DMS79 (cell line): ENCODE measurements around the gene RBFOX2.
"Not testable (repeated sequence)": the region's sequence is repeated elsewhere in the genome, so short reads cannot be mapped to it uniquely, and the experiment has no call there.

ENCODE experiments used
- DNase-seq: peaks from one replicate; lab custom pipeline; 2025; lab: John Stamatoyannopoulos, UW

RBFOX2 gene

DNA sequence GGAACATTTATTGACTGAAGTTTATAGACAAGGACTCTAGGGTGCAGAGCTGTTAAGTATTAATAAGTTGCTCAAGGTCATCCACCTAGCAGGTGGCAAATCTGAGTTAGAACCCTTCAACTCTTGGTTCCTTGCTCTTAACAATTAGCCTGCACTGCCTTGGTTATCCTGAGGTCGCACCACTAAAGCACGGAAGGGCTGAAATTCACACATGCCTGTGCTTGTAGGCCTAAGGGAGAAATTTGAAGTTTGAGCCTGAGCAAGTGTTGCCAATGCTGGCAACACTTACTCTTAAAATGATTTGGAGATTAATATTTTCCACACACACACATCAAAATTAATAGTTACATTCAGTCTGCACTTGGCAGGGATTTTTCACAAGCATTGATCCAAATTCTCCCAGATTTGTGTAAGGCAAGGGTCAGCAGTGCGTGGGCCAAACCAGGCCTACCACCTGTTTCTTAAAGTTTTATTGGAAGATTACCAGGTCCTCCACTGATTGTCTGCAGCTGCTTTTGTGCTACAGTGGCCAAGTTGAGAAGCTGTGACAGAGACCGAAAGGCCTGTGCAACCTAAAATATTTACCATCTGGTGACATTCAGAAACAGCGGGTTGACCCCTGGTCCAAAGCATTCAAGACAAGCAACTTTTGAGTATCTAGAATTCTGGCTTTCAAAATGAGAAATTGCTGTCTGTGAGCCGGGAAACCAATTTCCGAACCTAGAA is 294.7 kb downstream of the RBFOX2 start:
- no peak for DNase-seq

DNA sequence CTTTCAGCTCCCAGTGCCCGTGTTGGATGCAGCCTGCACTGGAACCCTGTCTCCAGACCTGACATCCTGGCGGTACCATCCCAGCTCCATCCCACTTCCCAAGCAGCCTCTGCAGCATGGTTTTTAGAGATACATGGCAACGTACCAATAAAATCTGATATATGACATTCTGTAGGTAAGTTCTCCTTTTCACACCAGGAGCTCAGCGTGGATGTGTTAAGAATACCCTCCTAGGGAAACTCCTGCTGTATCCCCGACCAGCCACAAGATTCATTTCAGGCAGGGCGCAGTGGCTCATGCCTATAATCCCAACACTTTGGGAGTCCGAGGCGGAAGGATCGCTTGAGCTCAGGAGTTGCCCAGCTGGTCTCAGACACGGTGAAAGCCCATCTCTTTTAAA is 295.6 kb downstream of the RBFOX2 start:
- no peak for DNase-seq

DNA sequence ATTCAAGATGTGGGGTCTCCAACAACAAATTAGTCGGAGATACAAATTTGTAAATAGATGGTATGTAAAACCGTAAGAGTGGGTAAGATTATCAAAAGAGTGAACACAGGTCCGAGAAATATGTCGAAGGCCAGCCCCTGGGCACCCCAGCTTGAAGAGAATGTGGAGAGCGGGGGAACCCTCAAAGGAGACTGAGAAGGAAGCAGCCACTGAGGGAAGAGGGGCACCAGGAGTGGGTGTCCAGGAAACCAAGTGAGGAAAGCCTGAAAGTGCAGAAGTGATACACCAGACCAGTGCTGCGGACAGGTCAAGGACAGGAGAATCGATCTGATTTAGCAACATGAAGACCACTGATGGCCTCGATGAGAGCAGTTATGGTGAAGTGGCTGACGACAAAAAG is 296.5 kb downstream of the RBFOX2 start:
- DNase-seq = no peak

DNA sequence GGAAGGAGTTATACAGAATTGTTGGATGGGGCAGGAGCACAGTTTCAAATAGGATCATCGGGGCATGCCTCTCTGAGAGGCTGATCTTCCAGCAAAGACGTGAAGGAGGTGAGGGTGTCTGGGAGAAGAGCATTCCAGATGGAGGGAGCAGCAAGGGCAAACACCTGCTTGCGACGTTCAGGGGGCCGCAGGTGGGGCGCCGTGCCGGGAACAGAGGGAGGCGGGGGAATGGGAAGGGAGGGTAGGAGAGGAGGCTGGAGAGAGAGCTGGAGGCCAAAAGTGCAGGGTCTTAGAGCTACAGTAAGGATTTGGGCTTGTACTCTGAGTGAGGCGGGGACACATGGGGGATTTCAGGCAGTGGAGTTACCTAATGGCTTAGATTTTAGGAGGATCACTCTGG is 297.3 kb downstream of the RBFOX2 start:
- no peak for DNase-seq

DNA sequence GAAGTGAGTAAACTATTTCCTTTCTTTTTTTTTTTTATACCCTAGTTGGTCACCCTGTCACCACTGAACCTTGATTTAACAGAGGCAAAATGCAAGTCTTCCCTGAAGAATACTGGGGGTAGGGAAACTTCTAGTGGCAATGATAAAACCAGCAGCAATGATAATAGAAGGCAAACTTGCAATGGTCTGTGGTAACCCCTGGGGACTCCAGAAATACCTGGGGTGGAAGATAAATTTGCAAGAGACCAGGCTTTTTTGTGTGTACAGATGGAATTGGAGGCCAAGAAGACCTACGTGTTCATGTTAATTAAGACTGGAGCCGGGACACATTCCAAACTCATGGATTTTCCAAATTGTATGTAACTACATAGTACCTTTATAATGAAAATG is 299.3 kb downstream of the RBFOX2 start:
- DNase-seq = no peak

DNA sequence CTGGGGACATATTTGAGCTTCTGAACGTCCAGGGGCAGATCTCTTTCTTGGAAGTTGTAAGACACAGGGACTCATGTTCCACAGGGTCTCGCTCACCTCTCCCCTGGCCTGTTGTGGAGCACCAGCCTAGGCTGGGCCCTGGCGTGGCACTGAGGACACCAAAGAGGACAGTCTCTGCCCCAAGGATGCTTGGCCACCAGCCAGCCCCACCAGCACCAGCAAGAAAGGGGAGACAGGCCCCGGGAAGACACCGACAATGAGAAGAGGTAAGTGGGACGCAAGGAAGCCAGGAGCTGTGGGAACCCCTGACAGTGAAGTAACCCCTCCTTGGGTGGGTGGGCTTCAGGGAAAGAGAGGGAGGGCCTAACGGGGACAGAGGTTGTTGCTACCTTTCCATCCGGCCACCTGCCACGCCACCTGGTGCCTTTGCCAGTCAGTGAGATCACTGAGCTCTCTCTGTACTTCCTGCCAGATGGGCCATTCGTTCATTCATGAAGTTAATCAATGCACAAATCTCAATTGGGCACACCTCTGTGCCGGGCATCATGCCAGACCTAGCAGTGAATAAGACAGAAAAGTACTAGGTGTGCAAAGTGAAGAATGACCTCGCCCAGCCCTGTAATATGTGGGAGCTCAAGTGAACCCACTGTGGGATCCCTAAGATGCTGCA is 299.9 kb downstream of the RBFOX2 start:
- no peak for DNase-seq

DNA sequence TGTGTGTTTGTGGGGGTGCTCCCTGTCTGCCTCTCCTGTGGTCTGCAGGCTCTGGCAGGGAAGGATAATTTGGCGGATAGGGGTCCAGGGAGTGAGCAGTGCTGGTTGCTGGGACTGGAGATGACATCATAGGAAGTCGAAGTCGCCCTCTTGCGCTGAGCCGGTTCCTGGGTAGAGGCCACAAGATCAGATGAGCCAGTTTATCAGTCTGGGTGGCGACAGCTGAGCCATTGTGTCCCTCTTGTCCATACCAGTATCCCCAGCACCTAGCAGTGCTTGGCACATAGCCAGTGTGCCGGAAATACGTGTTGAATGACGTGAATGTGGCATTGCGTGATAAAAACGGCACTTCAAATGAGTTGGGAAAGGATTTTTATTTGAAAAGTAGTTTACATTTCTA is 301.2 kb downstream of the RBFOX2 start:
- no peak for DNase-seq

- no peak for DNase-seq
Observed at GRCh38 chr22:35726933-35727332, 301.7 kb downstream of the RBFOX2 start.

DNA sequence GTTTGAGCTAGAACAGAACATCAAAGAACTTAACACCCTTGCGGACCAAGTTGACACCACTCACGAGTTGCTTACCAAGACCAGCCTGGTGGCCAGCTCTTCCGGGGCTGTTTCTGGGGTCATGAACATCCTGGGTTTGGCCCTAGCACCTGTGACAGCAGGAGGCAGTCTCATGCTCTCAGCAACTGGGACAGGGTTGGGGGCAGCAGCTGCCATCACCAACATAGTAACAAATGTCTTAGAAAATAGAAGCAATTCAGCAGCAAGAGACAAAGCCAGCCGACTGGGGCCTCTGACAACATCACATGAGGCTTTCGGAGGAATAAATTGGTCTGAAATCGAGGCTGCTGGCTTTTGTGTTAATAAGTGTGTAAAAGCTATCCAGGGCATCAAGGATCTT is 302.2 kb downstream of the RBFOX2 start:
- no peak for DNase-seq

DNA sequence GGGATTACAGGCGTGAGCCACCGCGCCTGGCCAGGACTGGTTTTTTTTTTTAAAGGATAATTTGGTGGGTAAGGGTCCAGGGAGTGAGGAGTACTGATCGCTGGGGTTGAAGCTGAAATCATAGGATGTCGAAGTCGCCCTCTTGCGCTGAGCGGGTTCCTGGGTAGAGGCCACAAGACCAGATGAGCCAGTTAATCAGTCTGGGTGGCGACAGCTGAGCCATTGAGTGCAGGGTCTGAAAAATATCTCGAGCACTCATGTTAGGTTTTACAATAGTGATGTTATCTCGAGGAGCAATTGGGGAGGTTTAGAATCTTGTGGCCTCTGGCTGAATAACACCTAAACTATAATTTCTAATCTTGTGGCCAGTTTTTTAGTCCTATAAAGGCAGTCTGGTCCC is 303.1 kb downstream of the RBFOX2 start:
- no peak for DNase-seq

- DNase-seq = no peak
Observed at GRCh38 chr22:35721960-35722359, 306.7 kb downstream of the RBFOX2 start.

GRCh38 chr22:35719212-35719875 is 309.3 kb downstream of the RBFOX2 start:
- DNase-seq = no peak

DNA sequence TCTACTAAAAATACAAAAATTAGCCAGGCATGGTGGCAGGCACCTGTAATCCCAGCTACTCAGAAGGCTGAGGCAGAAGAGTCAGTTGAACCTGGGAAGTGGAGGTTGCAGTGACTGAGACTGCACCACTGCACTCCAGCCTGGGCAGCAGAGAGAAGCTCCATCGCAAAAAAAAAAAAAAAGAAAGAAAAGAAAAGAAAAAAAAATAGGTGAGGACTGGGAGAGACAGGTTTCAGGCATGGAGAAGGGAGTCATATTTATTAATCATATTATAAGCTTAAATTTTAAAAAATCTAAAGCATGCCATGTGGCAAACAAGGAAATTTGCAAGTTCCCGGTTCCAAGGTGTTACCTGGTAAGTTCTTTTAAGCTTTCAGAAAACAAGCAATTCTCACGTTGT is 311.1 kb downstream of the RBFOX2 start, which contains the start of gene APOL5:
TSS of gene APOL5 (plus strand) at position 301 of the 400 bp plus-strand sequence. CDS start at position 301, 0 bp downstream.
- no peak for DNase-seq

DNA sequence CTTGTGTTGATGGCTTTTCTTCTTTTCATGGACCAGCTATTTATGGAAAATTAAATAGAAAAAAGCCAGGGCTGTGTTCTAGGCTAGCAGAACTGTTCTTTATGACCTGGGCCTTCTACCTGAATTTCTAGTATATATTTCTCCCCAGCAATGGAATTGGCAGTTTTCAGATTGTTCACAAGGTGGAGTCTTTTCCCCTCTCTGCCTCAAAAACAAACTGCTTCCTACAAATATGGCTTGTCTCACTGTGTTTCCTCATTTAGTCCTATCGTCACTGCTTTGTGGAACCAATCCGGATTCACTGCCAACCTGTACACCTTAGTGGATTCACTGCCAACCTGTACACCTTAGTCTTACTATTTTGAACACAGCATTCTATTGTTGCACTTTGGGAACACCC is 316.0 kb downstream of the RBFOX2 start:
- no peak for DNase-seq

GRCh38 chr22:35711336-35711735 is 317.3 kb downstream of the RBFOX2 start:
- no peak for DNase-seq

DNA sequence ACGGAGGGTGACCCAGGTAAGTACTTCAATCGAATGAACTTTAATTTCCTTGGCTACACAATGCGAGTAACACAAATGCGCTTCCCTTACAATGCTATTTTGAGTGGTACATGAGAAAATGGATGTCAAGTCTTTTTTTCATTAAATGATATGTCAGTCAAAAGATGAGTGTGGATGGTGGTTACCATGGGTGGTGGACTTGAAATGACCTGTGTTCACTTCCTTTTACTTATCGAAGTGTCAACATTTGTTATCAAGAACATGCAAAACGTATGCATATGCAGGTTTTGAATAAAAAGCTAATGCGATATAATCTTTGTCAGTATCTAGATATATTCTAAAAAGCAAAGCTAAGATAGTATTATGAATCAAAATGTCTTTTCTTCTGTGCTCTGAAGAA is 319.7 kb downstream of the RBFOX2 start:
- DNase-seq = no peak

DNA sequence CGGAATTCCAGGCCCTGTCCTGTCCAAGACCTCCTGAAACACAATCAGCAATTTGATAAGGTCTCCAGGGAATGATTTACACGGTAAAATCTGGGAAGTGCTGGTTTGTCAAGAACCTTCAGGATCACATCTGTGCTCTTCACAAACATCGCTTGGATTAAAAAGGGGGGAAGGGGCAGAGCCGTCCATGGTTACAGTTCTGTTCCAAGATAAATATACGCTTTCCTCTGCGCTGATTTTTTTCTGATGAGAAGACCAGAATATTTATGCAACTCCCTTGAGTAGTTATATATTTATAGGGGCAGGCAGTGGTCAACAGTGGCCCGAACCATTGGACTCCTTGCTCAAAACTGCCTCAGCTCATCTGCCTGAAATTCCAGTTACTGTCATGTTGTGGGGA is 320.2 kb downstream of the RBFOX2 start:
- DNase-seq = no peak

DNA sequence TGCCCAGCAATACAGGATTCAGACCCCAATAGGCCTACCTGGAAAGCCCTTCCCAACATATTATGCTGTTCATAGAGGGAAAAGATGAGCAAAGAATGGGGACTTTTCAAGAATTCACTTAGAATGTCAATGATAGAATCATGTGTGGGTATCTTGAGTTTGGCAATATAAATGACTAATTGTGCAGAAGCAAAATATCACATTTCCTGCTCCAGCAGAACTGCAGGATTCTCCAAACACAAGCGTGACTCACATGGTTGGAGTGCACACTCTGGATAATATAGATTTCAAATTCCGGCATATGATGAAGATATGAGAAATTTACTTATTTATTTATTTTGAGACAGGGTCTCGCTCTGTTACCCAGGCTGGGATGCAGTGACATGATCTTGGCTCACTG is 323.5 kb downstream of the RBFOX2 start:
- no peak for DNase-seq

DNA sequence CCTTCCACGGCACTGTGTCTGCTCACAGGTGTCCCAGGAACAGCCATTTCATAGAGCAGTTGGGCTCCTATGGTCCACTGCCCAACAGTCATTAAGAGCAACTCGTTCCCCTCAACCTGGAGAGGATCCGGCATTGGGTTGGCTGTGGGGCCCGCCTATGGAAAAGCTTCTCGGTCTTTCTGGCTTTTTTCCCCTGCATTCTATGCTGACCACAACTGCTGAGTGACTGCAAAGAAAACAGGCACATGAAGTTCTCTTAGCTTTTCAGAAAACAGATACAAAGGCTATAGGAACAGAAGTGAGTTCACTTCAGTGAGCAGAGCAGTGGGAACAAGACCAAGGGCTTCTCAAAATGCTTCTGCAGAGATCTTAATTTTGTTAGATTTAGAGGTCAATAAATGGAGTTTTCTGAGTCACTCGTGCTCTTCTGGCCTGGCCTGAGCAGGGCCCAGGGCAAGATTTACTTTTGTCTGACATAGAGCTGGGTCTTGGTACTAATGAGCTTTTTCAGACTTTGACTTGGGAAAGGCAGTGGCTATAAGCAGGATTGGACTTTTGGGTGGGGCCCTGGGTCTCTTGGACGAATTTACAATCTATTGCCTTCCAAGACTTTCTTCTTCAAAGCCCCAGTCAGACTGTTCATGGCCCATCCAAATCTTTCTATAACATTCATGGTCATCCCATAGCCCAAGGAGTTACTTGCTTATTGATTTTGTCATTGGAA is 324.6 kb downstream of the RBFOX2 start:
- no peak for DNase-seq

DNA sequence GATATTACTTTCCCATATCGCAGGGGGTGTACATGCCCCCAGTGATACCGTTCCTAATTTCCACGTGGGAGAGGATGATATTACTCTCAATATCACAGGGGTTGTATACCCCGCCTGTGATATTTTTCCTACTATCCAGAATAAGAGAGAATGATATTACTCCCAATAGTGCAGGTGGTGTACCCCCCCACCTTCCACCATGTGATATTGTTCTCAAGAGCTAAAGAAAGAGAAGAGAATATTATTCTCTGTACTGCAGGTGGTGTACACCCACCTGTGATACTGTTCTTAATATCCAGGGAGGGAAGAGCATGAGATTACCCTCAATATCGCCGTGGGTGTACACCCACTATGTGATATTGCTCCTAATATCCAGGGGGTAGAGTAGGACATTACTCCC is 328.8 kb downstream of the RBFOX2 start:
- DNase-seq = not testable (repeated sequence)

GRCh38 chr22:35697142-35697541 is 331.5 kb downstream of the RBFOX2 start:
- DNase-seq = no peak

- DNase-seq = no peak
Observed at GRCh38 chr22:35695202-35695601, 333.4 kb downstream of the RBFOX2 start.

DNA sequence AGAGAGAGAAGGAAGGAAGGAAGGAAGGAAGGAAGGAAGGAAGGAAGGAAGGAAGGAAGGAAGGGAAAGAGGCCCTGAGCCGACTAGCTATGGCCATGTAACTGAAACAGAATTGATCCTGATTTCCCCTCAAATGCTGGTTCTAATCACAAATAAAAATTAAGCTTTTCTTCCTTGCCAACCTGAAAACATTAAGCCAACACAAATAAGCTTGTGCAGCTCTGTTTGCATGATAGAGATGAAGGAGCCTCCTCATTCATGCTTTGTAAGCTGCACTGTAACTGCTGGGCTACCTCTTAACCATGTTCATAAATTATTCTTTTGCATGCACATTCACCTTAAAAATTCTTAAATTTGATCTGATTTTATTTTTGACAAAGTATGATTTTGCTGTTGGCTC is 338.6 kb downstream of the RBFOX2 start:
- DNase-seq = no peak
